ENCODE results near the gene URAD.

DNA sequence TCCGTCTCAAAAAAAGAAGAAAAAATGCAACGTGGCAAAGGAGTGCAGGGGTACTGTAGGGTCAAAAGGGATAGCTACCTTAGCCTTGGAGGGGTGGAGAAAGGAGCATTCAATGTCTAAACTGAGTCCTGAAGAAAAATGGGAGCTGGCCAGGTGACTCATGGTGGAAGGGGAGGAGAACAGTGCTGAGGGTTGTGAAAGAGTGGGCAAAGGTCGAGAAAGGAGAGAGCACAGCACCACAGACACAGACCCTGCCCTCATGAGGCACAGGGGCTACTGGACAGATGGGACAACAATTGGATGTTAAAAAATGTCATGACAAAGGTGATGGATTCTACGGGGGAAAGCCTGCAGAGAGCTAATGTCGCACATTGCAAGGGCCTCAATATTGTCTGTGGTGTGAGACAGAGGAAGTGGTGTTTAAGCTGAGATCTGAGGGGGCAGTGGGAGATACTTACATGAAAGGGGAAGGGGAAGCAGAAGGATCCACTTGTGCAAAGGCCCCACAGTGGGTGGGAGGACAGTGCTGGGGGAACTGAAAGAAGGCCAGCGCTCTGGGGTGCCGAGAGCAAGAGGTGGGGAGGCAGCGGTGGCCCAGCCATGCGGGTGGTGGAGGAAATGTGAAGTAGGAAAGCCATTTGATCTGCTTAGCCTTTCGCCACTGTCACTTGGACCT, 42.9 kb upstream of the URAD start:
- TF ChIP-seq CTCF (conservative IDR thresholded peaks at IDR 0.05; ENCODE audit: low read depth, low read length), result no peak
- TF ChIP-seq EZH2 (IDR thresholded peaks at IDR 0.05; ENCODE audit: low read length, unreplicated experiment), result no peak

Measured in PC-3 (cell line).